K562 (cell line): ENCODE measurements around the gene PA2G4. TPM values are rescaled to one million over a fixed set of nuclear protein-coding genes. Genes with fewer than 3 reads are reported as not detected.

Experiments
- BCL6 ChIP-seq: fragments of 250-450 bp; sonication (Bioruptor Pico); IDR thresholded peaks from 2 replicates; pipeline ENCODE4 v1.4.0; 2020
- CUX1 ChIP-seq: fragments of 200-800 bp; sonication (Bioruptor generic); IDR thresholded peaks from 2 replicates; pipeline ENCODE4 v1.6.1; 2016; ENCODE audit warnings: missing genetic modification characterization, missing compliant biosample characterization
- ESRRA ChIP-seq: fragments of 450-650 bp; IDR thresholded peaks from 2 replicates; pipeline ENCODE4 v1.6.1; 2014; ENCODE audit warnings: low read depth, mild to moderate bottlenecking, moderate library complexity, borderline replicate concordance
- GATA2 ChIP-seq: sonication (generic); formaldehyde crosslinking; IDR thresholded peaks from 2 replicates; pipeline ENCODE4 v1.4.0; 2020; ENCODE audit warnings: mild to moderate bottlenecking, missing genetic modification reagents
- MCM7 ChIP-seq, 2 experiments: fragments of 450-650 bp; IDR thresholded peaks; 2 replicates each; pipeline ENCODE4 v1.6.1; 2016 to 2018
- NELFE ChIP-seq: IDR thresholded peaks from 2 replicates; pipeline ENCODE4 v1.6.1; 2011; ENCODE audit warnings: mild to moderate bottlenecking; ENCODE audit not compliant: insufficient read depth, insufficient read length
- NRF1 ChIP-seq, 2 experiments: fragments of 450-650 bp; IDR thresholded peaks in 1 of 2; conservative IDR thresholded peaks in 1 of 2; 2 replicates each; pipeline ENCODE4 v1.6.1; 2014; ENCODE audit warnings: mild to moderate bottlenecking in 2 of 2
- NUFIP1 ChIP-seq: fragments of 450-650 bp; IDR thresholded peaks from 2 replicates; pipeline ENCODE4 v1.6.1; 2018; ENCODE audit not compliant: partially characterized antibody
- RBM39 ChIP-seq: fragments of 200-400 bp; formaldehyde crosslinking; optimal IDR thresholded peaks from 2 replicates; pipeline ENCODE3; 2018; ENCODE audit warnings: low read depth, low read length
- SIN3B ChIP-seq: fragments of 450-650 bp; IDR thresholded peaks from 2 replicates; pipeline ENCODE4 v1.6.1; 2017; ENCODE audit warnings: low read depth, mild to moderate bottlenecking, moderate library complexity
- SRSF7 ChIP-seq: fragments of 200-400 bp; formaldehyde crosslinking; optimal IDR thresholded peaks from 2 replicates; pipeline ENCODE3; 2017; ENCODE audit warnings: mild to moderate bottlenecking, low read depth, low read length
- STAT5A ChIP-seq: IDR thresholded peaks from 2 replicates; pipeline ENCODE4 v1.6.1; 2012; ENCODE audit warnings: low read length, inconsistent platforms, borderline replicate concordance
- XRCC5 ChIP-seq: fragments of 200-400 bp; formaldehyde crosslinking; IDR thresholded peaks from 2 replicates; pipeline ENCODE4 v1.6.1; 2017; ENCODE audit warnings: low read depth, mild to moderate bottlenecking, low read length
- ZFPM2 ChIP-seq: fragments of 250-450 bp; sonication (Bioruptor Pico); IDR thresholded peaks from 2 replicates; pipeline ENCODE4 v1.5.1; 2022; ENCODE audit warnings: mild to moderate bottlenecking
- ZHX1 ChIP-seq: fragments of 150-350 bp; conservative IDR thresholded peaks from 2 replicates; pipeline ENCODE4 v1.6.1; 2014; ENCODE audit warnings: low read length
- ZKSCAN1 ChIP-seq: fragments of 150-350 bp; IDR thresholded peaks from 2 replicates; pipeline ENCODE4 v1.6.1; 2016; ENCODE audit warnings: low read depth, low read length
- ZNF347 ChIP-seq: fragments of 450-650 bp; formaldehyde crosslinking; IDR thresholded peaks from 2 replicates; pipeline ENCODE4 v1.4.0; 2020; ENCODE audit warnings: low read depth, mild to moderate bottlenecking, moderate library complexity
- ZNF639 ChIP-seq, 2 experiments: fragments of 200-800 bp in 1 of 2; sonication (Bioruptor generic) in 1 of 2; sonication (generic) in 1 of 2; formaldehyde crosslinking in 1 of 2; IDR thresholded peaks in 1 of 2; conservative IDR thresholded peaks in 1 of 2; 2 replicates each; pipeline versions ENCODE4 v1.5.0 to v1.6.1; 2016 to 2020; ENCODE audit warnings: missing compliant biosample characterization in 1 of 2, missing genetic modification characterization in 1 of 2, missing genetic modification reagents in 1 of 2
- ZNF77 ChIP-seq: fragments of 250-450 bp; sonication (Bioruptor Pico); IDR thresholded peaks from 2 replicates; pipeline ENCODE4 v1.5.0; 2020
- polyA plus RNA-seq, 8 experiments: library from polyadenylated mRNA; depleted of rRNA in 4 of 8; stranded (reverse) in 5 of 8; unstranded in 3 of 8; fragments of >200 nt; fragmentation: Nextera tagmentation in 2 of 8; fragmentation: Illumina TruSeq in 1 of 8; extraction: Ambion mirVana in 2 of 8; extraction: Trizol in 1 of 8; gene quantifications; 2 replicates each; pipeline versions ENCODE4 v1.2.1 to v1.2.3, GENCODE V29; 2011 to 2014; ENCODE audit warnings: inconsistent platforms in 1 of 8, missing spikeins in 1 of 8
- total RNA-seq, 7 experiments: library from RNA; depleted of rRNA in 6 of 7; stranded (reverse); fragments of >200 nt in 6 of 7; fragmentation: Illumina TruSeq in 2 of 7; extraction: Trizol in 2 of 7; gene quantifications; 2 replicates each; pipeline versions ENCODE4 v1.2.1 to v1.2.3, GENCODE V29; 2011 to 2021; ENCODE audit warnings: low replicate concordance in 1 of 7

Gene PA2G4
- total and polyA plus RNA-seq, 9 of the 15 experiments (the other 6 are each of a cell fraction or from before 2014, with no cell fraction given): 230 to 925 (median 638) TPM

GRCh38 chr12:56157201-56158028 lies 53.1 kb downstream of the PA2G4 start (continued):
- TF ChIP-seq BCL6 (CRISPR knock-in tag): no peak
- no peak for TF ChIP-seq ZNF347 (CRISPR knock-in tag)
- no peak for TF ChIP-seq ZFPM2 (CRISPR knock-in tag)
- no peak for TF ChIP-seq ZHX1
- TF ChIP-seq STAT5A: no peak
- no peak for TF ChIP-seq ZNF77 (CRISPR knock-in tag)
- TF ChIP-seq CUX1: no peak
- peak in 1 of 2 experiments; percentile 74; a peak in 2 of 4 replicates for TF ChIP-seq ZNF639 (CRISPR knock-in tag; conservative IDR thresholded peaks at IDR 0.05 in 1 of 2, IDR thresholded peaks at IDR 0.05 in 1 of 2)
- TF ChIP-seq NUFIP1: peak; percentile 29
- no peak for TF ChIP-seq SRSF7
- TF ChIP-seq GATA2 (CRISPR knock-in tag): no peak
- no peak for TF ChIP-seq RBM39
- no peak for TF ChIP-seq NELFE
- TF ChIP-seq ZKSCAN1: peak; percentile 47; the same call in 1 of the 2 replicates
- peak; percentile 17; the same call in 1 of the 2 replicates for TF ChIP-seq ESRRA
- TF ChIP-seq SIN3B: 0 out of 2 replicates have a peak, but pooled peaks have one; percentile 17
- peak; percentile 65; the same call in 1 of the 2 replicates for TF ChIP-seq XRCC5
- no peak for TF ChIP-seq MCM7 (IDR thresholded peaks at IDR 0.05)
- 0 out of 4 replicates have a peak, but pooled peaks of 1 of the 2 experiments have one; percentile 7 for TF ChIP-seq NRF1 (conservative IDR thresholded peaks at IDR 0.05 in 1 of 2, IDR thresholded peaks at IDR 0.05 in 1 of 2)
